Hepatocyte (in vitro differentiated cells): Measurements from ENCODE around the gene NXPE4. TPM values are rescaled to one million over a fixed set of nuclear protein-coding genes. Genes with fewer than 3 reads are reported as not detected.

ENCODE experiments used
- DNase-seq: peaks from one replicate; pipeline ENCODE4 v3.0.0-alpha.2; 2016; ENCODE audit warnings: low spot score
- H2AFZ ChIP-seq: fragments of 200-600 bp; sonication (generic); 2 replicates; pipeline ENCODE4 v1.6.0; 2016; ENCODE audit warnings: antibody characterized with exemption, mild to moderate bottlenecking
- H3K27ac ChIP-seq: fragments of 200-600 bp; sonication (generic); 2 replicates; pipeline ENCODE4 v1.5.1; 2016; ENCODE audit warnings: mild to moderate bottlenecking
- H3K27me3 ChIP-seq: fragments of 200-600 bp; sonication (generic); 2 replicates; pipeline ENCODE4 v1.6.1; 2016
- H3K36me3 ChIP-seq: fragments of 200-600 bp; sonication (generic); replicated peaks from 2 replicates; pipeline ENCODE4 v1.5.1; 2016; ENCODE audit warnings: low read depth; ENCODE audit not compliant: insufficient read depth
- H3K4me1 ChIP-seq: fragments of 200-600 bp; sonication (generic); 2 replicates; pipeline ENCODE4 v1.5.1; 2016; ENCODE audit warnings: mild to moderate bottlenecking, moderate library complexity; ENCODE audit not compliant: insufficient read depth
- H3K4me2 ChIP-seq: fragments of 200-600 bp; sonication (generic); 2 replicates; pipeline ENCODE4 v1.6.0; 2016
- H3K4me3 ChIP-seq: fragments of 200-600 bp; sonication (generic); 2 replicates; pipeline ENCODE4 v1.5.1; 2016; ENCODE audit warnings: mild to moderate bottlenecking
- H3K79me2 ChIP-seq: fragments of 200-600 bp; sonication (generic); 2 replicates; pipeline ENCODE4 v1.6.0; 2017; ENCODE audit warnings: mild to moderate bottlenecking
- H3K9me2 ChIP-seq: fragments of 200-600 bp; sonication (generic); replicated peaks from 2 replicates; pipeline ENCODE4 v1.6.0; 2017; ENCODE audit warnings: mild to moderate bottlenecking; ENCODE audit not compliant: insufficient read depth
- H3K9me3 ChIP-seq: fragments of 200-600 bp; sonication (generic); 2 replicates; pipeline ENCODE4 v1.5.1; 2016; ENCODE audit warnings: low read depth, mild to moderate bottlenecking
- H4K20me1 ChIP-seq: fragments of 200-600 bp; sonication (generic); 2 replicates; pipeline ENCODE4 v1.6.0; 2016; ENCODE audit warnings: mild to moderate bottlenecking; ENCODE audit not compliant: insufficient read depth, poor library complexity, severe bottlenecking
- CTCF ChIP-seq: fragments of 200-600 bp; sonication (generic); IDR thresholded peaks from 2 replicates; pipeline ENCODE4 v1.5.1; 2016; ENCODE audit warnings: antibody characterized with exemption, mild to moderate bottlenecking; ENCODE audit not compliant: poor library complexity
- EZH2 ChIP-seq: fragments of 200-600 bp; sonication (generic); IDR thresholded peaks from 2 replicates; pipeline ENCODE4 v1.6.1; 2016; ENCODE audit warnings: antibody characterized with exemption, mild to moderate bottlenecking, borderline replicate concordance
- EZH2phosphoT487 ChIP-seq: fragments of 200-600 bp; sonication (generic); IDR thresholded peaks from one replicate; pipeline ENCODE4 v1.6.1; 2018; ENCODE audit warnings: antibody characterized with exemption, mild to moderate bottlenecking, low read depth, moderate library complexity; ENCODE audit not compliant: unreplicated experiment, severe bottlenecking
- WGBS: methylation state at CpG from one replicate; pipeline ENCODE4 v1.1.6; 2016; ENCODE audit warnings: low lambda C conversion rate; ENCODE audit errors: missing lambda C conversion rate; 5-methylcytosine and 5-hydroxymethylcytosine counted together
- polyA plus RNA-seq: library from polyadenylated mRNA; unstranded; fragments of >200 nt; fragmentation: Nextera tagmentation; extraction: Ambion mirVana; gene quantifications from 2 replicates; pipeline ENCODE4 v1.2.1, GENCODE V29; 2016
- total RNA-seq: library from RNA; depleted of rRNA; stranded (reverse); fragments of >200 nt; gene quantifications from 2 replicates; pipeline ENCODE4 v1.2.3, GENCODE V29; 2014

NXPE4 gene
- total and polyA plus RNA-seq, 2 experiments from 2014 or later, result 0.10 to 0.57 TPM

GRCh38 chr11:114551060-114551459 lies 44.5 kb downstream of the NXPE4 start:
- H3K4me2 ChIP-seq, result no peak overlapping the region
- no peak for DNase-seq
- H3K4me1 ChIP-seq, result no peaks in the 10 kb centered on the region
- no peak overlapping the region for H3K4me3 ChIP-seq
- H3K27ac ChIP-seq, result no peak overlapping the region
- H3K9me2 ChIP-seq, result no peaks in the 10 kb centered on the region
- no peaks in the 10 kb centered on the region for H4K20me1 ChIP-seq
- H3K79me2 ChIP-seq, result no peaks in the 10 kb centered on the region
- TF ChIP-seq EZH2, result no peak
- TF ChIP-seq CTCF, result no peak
- TF ChIP-seq EZH2phosphoT487, result no peak
- no peaks in the 10 kb centered on the region for H3K36me3 ChIP-seq
- H3K27me3 ChIP-seq, result no peaks in the 10 kb centered on the region
- no peak overlapping the region for H2AFZ ChIP-seq
- WGBS, result 92% methylated on average over 4 of the region's 4 CpGs
- H3K9me3 ChIP-seq, result no peaks in the 10 kb centered on the region

GRCh38 chr11:114525682-114526081 lies 69.9 kb downstream of the NXPE4 start:
- H3K27me3 ChIP-seq, result no peaks in the 10 kb centered on the region
- 79% methylated on average over 2 of the region's 2 CpGs for WGBS

GRCh38 chr11:114524122-114524521 lies 71.5 kb downstream of the NXPE4 start:
- H3K36me3 ChIP-seq, result no peaks in the 10 kb centered on the region
- no peak overlapping the region for H3K4me3 ChIP-seq
- no peak for TF ChIP-seq EZH2phosphoT487
- no peak for TF ChIP-seq EZH2
- no peak for TF ChIP-seq CTCF
- H3K4me1 ChIP-seq, result no peaks in the 10 kb centered on the region
- H3K27ac ChIP-seq, result no peak overlapping the region
- no peaks in the 10 kb centered on the region for H3K27me3 ChIP-seq
- no peak overlapping the region for H3K4me2 ChIP-seq
- no peaks in the 10 kb centered on the region for H4K20me1 ChIP-seq
- H2AFZ ChIP-seq, result no peak overlapping the region
- H3K9me2 ChIP-seq, result no peaks in the 10 kb centered on the region
- DNase-seq, result no peak
- 88% methylated on average over 1 of the region's 1 CpG for WGBS
- no peaks in the 10 kb centered on the region for H3K9me3 ChIP-seq
- H3K79me2 ChIP-seq, result no peaks in the 10 kb centered on the region

More at GRCh38 chr11:114525682-114526081, 69.9 kb downstream of the NXPE4 start:
- H3K4me2 ChIP-seq, result no peak overlapping the region
- H3K4me3 ChIP-seq, result no peak overlapping the region
- H3K36me3 ChIP-seq, result no peaks in the 10 kb centered on the region
- H3K9me3 ChIP-seq, result no peaks in the 10 kb centered on the region
- no peaks in the 10 kb centered on the region for H3K4me1 ChIP-seq
- no peaks in the 10 kb centered on the region for H4K20me1 ChIP-seq
- DNase-seq, result no peak
- no peak overlapping the region for H2AFZ ChIP-seq
- H3K9me2 ChIP-seq, result no peaks in the 10 kb centered on the region
- TF ChIP-seq CTCF (no peak), EZH2phosphoT487 (no peak), EZH2 (no peak)
- no peaks in the 10 kb centered on the region for H3K79me2 ChIP-seq
- no peak overlapping the region for H3K27ac ChIP-seq

GRCh38 chr11:114522818-114523217 lies 72.8 kb downstream of the NXPE4 start:
- TF ChIP-seq EZH2phosphoT487, result no peak
- TF ChIP-seq EZH2, result no peak
- no peak for TF ChIP-seq CTCF
- DNase-seq, result no peak
- Histone ChIP-seq H2AFZ (no peak overlapping the region), H3K79me2 (no peaks in the 10 kb centered on the region), H3K27me3 (no peaks in the 10 kb centered on the region), H3K9me2 (no peaks in the 10 kb centered on the region), H4K20me1 (no peaks in the 10 kb centered on the region), H3K9me3 (no peaks in the 10 kb centered on the region), H3K4me2 (no peak overlapping the region), H3K4me3 (no peak overlapping the region), H3K36me3 (no peaks in the 10 kb centered on the region), H3K27ac (no peak overlapping the region), H3K4me1 (no peaks in the 10 kb centered on the region)
- WGBS, result 47% methylated on average over 2 of the region's 2 CpGs
